Umbilical cord (tissue), 2 donors: ENCODE measurements around the gene NCCRP1. TPM values are rescaled to one million over a fixed set of nuclear protein-coding genes. Genes with fewer than 3 reads are reported as not detected.
A peak's percentile ranks its signal among the peaks of the same experiment; 100 is the strongest.

ENCODE experiments used
- DNase-seq: peaks from one replicate; pipeline ENCODE4 v3.0.0-alpha.2; 2015; ENCODE audit warnings: low spot score
- total RNA-seq: library from RNA; depleted of rRNA; stranded (reverse); fragments of >200 nt; gene quantifications from one replicate; pipeline ENCODE4 v1.2.3, GENCODE V29; 2014; ENCODE audit warnings: low replicate concordance; ENCODE audit not compliant: insufficient read depth

NCCRP1 gene
- total RNA-seq, 1 donor from 2014 or later = 1.4 TPM

DNA sequence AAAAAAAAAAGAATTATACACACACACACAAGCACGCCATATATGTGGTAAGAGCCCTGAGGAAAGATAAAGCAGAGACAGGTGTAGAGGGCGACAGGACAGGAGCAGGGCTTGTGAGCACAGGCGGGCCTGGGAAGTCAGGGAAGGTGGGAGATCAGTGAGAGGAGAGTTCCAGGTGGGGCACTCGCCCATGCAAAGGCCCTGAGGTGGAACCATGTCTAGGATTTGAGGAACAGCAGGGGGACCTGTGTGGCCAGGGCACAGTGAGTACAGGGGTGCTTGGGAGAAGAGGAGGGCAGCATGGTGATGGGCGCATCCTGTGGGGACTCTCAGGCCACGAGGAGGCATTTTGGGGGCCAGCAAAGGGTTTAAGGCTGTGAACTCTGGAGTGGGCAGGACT lies 32.5 kb upstream of the NCCRP1 start:
- DNase-seq = no peak

DNA sequence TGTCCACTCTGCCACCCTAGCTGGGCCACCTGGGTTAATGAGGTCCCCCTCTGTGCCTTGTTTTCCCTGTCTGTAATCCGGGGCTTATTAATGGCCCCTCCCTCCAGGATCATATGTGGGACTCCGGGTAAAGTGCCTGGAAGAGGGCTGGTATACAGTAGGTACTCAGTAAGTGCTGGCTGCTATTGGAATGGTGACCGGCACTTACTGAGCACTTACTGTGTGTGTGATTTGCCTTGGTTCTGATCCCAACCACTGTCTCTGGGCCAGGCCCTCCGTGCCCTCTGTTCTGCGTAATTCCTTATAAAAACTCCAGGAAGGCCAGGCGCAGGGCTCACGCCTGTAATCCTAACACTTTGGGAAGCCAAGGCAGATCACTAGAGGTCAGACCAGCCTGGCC lies 30.9 kb upstream of the NCCRP1 start:
- DNase-seq = no peak

DNA sequence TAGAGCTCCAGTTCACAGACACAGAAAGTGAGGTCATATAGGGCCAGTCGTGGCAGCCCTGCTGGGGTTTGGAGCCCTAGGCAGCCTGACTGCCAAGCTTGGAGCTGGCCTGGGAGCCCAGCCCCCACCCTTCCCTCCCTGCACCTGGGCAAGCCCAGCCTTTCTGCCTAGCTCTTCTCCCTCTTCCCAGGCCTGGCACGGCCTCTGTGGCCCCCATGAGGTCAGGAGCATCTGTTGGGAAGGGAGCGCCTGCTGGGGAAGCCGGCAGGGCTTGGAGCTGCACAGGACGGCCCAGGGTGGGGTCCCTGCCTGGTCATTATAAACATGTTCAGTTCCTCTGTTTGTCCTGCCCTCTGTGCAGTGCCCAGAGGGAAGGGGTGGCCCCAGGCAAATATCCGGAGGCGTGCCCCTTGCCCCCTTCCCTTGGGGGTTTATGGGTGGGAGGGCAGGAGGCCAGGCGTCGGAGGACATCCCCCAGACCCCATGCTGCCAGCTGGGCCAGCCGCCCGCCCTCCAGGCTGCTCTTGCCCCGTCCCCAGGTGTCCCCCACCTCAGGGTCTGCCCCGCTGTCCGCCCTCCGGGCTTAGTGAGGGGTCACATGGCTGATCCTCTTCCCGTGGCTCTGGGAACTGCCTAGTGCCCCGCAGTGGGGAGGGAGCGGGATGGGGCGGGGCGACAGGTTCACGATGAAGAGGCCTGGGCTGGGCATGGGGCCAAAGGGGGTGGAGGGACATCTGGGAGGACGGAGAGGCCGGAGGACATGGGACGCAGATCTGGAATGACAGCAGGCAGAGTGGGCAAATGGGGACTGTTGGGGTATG lies 30.0 kb upstream of the NCCRP1 start:
- DNase-seq = peak; percentile 56

DNA sequence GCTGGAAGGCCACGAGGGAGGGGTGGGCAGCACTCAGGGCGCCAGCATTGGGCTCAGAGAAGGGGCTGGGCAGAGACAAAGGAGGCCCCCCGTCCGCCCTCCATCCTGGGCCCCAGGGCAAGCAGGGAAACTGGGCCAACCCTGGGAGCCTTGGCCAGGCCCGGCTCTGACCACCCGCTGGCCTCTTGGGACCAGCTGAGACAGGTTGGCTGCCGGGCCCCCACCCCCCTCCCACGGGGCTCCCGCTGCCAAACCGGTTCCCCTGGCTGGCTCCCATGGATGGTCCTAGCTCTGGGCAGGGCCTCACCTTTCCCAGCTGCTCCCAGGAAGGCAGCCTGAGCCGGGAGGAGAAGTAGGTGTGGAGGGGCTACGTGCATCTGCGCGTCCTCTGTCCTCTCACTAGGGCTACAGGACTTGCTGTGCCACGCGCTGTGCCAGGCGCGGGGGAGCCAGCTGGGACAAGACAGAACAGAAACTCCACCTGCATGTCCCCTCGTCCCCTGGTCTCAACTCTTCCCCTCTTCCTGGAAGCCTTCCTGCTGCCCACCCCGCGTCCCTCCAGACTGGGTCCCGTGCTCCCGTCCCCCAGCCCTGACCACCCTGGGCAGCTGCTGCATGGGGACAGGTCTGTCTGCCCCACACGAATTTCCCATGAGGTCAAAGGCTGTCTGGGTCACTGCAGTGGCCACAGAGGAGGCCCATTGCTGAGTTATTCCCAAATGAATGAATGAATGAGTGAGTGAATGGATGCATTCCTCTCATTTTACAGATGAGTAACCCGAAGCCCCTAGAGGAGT lies 29.1 kb upstream of the NCCRP1 start:
- DNase-seq = no peak

DNA sequence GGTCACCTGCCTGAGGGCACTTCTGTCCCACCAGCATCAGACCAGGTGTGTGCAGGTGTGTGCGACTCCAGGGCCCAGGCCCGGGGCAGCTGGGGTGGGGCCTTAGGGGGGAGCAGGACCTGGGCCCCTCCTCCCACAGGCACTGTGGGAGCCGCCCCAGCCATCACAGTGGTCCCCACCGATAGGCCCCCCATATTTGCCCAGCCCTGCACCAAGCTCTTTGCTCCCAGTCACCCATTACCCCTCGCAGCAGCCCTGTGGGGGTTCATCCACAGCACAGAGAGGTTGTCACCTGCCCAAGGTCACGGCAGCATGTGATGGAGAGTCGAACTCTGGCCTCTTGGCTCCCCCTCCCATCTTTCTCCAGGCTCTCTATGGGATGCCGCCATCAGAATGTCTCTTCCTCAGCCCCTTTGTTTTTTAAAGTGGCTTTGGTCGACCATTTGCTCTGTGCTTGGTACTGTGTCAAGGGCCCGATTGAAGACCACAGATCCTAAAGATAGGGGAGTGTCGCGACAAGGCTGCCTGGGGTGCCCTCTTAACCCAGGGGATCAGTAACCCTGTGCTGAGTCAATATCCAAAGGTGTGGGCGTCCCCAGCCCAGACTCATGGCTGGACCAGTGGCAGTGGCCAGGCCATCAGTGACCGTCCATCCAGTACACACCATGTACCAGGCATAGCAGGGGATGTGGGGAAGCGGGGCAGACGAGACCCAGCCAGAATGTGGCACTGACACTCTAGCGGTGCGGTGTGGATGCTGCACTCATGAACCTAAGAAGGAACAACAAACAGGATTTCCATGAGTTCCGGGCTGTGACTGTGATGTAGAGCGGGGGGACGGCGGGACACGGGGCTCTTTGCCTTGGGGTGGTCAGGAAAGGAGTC lies 28.3 kb upstream of the NCCRP1 start:
- no peak for DNase-seq

DNA sequence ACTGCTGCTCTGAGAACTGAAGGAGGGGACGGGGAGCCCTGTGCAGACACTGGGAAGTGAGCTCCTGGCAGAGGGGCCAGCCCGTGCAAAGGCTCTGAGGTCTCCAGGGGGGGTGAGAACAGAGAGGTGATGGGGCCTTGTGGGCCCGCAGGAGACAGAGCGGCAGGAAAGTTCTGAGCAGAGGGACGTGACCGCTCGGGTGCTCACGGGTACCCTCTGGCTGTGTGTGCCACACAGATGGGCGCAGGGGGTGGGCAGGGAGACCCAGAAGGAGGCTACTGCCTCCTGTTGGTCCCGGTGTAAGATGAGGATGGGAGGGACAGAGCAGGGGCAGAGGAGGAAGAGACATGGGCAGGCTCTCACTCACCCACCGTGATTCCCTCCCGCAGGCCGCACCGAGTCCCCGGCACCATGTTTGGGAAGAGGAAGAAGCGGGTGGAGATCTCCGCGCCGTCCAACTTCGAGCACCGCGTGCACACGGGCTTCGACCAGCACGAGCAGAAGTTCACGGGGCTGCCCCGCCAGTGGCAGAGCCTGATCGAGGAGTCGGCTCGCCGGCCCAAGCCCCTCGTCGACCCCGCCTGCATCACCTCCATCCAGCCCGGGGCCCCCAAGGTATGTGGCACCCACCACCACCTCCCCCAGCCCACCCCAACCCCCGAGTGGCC lies 27.5 kb upstream of the NCCRP1 start:
- no peak for DNase-seq

DNA sequence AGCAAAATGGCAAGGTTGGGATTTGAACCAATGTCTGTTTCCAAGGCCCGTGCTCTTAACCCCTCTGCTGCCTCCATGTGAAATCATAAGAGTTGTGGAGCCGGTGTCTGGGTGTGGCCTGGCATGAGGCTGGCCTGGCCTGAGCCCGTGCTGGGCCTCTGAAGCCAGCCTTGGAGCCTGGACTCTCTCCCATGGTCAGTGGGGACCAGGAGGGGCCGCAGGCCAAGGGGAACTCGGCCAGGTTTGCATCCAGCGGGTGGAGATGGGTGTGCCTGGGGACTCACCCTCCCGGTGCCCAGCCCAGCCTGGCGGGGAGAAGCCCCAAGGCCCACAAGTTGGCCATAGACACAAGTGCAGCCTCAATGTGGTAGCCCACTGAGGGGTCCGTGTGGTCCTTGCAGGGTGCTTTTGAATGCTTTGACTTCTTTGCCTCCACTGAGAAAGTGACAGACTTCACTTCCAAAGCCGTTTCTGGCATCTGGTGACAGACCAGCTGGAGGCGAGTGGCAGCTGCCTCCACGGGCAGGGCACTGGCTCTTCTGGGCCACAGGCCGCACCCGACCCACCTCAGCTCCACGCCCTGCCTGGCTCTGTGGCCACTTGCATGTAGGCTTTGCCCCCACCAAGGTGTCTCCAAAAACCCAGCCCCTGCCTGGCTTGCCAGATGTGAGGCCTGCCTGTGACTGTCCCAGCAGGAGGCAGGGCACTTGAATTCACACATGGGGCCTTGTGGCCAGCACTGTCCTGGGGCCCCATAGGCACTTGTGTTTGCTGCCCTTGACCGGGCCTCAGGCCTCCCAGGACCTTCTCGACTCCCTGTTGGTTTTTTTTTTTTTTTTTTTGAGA lies 26.2 kb upstream of the NCCRP1 start:
- DNase-seq = no peak

DNA sequence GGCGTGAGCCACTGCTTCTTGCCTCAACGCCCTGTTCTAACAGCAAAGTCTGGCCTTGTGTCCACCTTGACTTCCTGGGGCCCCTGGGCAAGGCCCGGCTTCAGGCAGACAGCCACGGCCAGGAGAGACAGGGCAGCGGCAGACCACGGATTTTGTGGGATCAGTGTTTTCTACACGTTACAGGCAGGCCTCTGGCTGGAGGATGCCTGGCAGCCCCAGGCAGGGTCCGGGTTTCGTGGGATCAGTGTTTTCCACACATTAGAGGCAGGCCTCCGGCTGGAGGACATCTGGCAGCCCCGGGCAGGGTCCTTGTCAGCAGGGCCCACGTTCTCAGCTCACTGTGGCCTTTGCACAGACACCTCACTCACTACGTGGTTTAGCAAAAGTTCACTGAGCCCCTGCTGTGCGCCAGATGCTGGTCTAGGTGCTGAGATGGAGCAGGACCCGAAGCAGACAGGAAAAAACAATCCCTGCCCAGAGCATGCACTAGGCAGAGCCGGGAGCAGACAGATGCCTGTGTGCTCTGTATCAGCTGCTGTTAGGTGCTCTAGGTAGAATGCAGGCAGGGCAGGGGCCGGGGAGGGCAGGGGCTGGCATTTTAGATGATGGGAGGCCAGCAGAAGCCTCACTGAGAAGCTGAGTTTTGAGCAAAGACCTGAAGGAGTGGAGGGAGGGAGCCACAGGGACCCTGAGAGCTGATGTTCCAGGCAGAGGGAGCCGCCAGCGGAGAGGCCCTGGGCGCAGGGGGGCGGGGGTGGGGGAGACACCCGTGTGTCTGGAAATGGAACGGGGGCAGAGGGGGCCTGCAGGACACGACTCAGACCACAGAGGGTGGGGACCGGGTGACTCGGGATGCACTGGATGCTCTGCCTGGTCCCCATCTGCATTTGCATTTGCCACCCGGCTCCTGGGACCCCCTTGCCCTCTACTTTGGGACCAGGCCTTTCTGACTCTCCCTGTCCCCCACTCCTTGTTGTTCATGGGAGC lies 25.0 kb upstream of the NCCRP1 start:
- peak; percentile 39 for DNase-seq

DNA sequence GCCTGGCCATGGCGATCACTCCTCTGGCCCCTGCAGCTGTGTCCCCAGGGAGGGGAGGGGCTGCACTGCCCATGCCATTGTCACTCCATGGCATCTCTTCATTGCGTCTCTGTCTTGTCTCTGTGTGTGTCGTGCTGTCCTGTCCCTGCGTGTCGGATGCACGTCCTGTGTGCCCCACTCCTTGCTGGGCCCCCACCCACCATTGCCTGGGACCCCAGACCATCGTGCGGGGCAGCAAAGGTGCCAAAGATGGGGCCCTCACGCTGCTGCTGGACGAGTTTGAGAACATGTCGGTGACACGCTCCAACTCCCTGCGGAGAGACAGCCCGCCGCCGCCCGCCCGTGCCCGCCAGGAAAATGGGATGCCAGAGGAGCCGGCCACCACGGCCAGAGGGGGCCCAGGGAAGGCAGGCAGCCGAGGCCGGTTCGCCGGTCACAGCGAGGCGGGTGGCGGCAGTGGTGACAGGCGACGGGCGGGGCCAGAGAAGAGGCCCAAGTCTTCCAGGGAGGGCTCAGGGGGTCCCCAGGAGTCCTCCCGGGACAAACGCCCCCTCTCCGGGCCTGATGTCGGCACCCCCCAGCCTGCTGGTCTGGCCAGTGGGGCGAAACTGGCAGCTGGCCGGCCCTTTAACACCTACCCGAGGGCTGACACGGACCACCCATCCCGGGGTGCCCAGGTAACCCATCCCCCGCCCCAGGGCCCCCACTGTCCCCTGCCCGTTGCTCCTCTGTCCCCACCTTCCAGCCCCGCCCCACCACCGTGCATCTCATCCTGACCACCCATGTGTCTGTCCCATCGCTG lies 23.9 kb upstream of the NCCRP1 start:
- no peak for DNase-seq

DNA sequence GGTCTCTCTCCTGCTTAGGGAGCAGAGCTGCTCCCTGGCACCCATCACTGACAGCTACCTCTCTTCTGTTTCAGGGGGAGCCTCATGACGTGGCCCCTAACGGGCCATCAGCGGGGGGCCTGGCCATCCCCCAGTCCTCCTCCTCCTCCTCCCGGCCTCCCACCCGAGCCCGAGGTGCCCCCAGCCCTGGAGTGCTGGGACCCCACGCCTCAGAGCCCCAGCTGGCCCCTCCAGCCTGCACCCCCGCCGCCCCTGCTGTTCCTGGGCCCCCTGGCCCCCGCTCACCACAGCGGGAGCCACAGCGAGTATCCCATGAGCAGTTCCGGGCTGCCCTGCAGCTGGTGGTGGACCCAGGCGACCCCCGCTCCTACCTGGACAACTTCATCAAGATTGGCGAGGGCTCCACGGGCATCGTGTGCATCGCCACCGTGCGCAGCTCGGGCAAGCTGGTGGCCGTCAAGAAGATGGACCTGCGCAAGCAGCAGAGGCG lies 23.2 kb upstream of the NCCRP1 start:
- no peak for DNase-seq

DNA sequence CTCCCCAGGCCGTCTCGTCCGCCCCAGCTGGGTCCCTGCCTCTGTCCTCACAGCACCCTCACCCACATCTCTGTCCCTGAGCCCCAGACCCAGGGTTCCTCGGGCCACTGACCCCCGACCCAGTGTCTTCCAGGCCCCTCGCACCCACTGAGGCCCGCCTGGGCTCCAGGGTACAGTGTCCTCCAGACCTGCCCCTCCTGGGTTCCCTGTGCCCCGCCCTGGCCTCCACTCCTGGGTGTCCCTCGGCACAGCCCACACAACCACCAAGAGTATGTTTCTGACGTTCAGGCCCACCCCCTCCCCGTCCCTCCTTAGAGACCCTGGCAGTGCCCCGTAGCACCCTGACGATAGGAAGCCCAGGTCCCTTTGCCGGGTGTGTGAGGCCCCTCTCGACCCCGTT lies 22.6 kb upstream of the NCCRP1 start:
- DNase-seq = no peak

DNA sequence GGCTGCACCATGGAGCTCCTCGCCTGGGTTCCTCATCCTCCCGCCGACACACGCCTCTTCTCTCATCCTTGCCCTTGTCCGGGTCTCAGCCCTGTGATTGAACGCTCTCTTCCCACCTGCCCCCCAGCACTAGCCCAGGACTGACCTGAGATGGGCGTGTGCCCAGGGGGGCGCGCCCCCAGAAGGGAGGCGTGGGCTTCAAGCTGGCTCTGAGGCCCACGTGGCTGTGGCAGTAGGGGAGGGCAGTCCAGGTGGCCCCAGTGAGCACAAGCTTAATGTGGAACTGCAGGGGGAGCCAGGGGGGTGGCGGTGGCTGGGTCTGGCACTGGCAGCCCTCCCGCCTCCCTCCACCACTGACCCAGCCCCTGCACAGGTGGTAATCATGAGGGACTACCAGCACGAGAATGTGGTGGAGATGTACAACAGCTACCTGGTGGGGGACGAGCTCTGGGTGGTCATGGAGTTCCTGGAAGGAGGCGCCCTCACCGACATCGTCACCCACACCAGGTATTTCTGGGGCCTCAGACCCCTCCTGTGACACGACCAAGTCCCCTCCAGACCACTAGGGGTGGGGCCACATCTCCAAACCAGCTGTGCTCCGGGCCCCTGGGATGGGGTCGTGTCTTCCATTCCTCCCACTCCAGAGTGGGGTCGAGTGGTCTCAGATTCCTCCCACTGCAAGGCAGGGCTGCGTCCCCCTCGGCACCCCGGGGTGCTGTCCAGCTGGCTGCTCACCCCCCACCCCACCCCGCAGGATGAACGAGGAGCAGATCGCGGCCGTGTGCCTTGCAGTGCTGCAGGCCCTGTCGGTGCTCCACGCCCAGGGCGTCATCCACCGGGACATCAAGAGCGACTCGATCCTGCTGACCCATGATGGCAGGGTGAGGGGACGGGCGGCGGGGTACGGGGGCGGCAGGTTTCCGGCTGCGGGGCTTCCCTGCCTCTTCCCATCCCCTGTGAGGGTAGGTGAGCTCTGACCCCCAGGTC lies 21.9 kb upstream of the NCCRP1 start:
- DNase-seq = no peak

DNA sequence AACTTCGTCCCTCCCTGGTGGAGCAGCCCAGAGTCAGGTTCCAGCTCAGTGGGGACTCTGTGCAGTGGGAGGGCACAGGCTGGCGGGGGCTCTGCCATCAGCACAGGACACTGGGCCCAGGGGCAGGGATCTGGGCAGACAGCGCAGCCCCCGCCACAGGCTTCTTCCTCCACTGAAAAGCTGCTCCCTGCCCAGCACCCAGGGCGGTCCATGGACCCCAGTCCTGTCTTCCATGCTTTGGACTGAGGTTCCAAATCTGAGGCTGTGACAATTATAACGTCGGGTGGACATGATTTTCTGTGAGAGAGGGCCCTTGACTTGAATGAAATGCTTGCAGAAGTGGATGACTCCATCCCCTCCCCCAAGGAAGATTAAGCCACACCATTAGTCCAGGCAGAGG lies 21.2 kb upstream of the NCCRP1 start:
- peak; percentile 27 for DNase-seq

DNA sequence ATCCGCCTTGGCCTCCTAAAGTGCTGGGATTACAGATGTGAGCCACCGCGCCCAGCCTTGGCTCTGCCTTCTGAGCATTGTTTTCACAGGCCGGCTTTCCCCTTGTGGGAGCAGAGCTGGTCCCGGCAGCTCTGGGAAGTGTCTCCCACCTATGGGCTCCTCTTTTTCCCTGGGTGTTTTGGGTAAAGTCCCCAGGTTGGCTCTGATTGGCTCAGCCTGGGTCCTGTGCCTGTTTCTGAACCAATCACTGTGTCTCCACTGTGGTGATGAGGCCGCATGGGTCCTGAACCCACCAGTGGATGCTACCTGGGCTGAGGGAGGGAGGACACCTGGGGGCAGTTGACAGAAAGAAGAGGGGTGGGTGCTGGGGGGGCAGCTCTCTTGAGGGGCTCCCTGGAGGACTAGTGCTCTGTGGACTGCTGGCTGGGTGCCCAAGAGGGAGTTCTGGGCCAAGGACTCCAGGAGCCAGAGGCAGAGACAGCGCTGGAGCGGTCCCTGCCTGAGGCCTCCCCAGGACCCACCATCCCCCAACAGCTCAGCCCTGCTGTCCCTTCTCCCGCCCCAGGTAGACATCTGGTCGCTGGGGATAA lies 19.6 kb upstream of the NCCRP1 start:
- no peak for DNase-seq

DNA sequence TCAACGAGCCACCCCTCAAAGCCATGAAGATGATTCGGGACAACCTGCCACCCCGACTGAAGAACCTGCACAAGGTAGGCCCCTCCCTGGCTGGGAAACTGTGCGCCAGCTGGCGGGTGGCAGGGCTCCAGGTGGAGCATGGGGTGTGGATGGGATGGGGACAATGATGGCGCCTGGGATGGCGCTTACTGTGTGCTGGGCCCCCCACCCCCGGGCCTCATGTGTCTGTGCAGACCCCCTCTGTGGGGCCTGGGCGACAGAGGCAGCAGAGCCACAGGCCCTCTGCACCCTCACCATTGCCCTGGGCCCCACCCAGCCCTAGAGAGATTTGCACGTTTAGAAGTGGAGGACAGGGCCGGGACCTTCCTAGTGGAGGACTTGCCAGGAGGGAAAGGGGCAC lies 19.0 kb upstream of the NCCRP1 start:
- DNase-seq = no peak

DNA sequence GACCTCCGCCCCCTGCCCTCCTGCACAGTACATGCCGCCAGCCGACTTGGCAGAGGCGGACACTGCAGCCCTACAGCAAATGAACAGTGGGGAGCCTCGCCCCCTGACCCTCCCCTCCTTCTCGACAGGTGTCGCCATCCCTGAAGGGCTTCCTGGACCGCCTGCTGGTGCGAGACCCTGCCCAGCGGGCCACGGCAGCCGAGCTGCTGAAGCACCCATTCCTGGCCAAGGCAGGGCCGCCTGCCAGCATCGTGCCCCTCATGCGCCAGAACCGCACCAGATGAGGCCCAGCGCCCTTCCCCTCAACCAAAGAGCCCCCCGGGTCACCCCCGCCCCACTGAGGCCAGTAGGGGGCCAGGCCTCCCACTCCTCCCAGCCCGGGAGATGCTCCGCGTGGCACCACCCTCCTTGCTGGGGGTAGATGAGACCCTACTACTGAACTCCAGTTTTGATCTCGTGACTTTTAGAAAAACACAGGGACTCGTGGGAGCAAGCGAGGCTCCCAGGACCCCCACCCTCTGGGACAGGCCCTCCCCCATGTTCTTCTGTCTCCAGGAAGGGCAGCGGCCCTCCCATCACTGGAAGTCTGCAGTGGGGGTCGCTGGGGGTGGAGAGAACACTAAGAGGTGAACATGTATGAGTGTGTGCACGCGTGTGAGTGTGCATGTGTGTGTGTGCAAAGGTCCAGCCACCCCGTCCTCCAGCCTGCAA lies 18.3 kb upstream of the NCCRP1 start:
- no peak for DNase-seq
